ENCODE data around the gene AMOTL2. TPM values are rescaled to one million over a fixed set of nuclear protein-coding genes. Genes with fewer than 3 reads are reported as not detected.

The AMOTL2 gene
- total RNA-seq, 1 donor from 2014 or later: 281 TPM

DNA sequence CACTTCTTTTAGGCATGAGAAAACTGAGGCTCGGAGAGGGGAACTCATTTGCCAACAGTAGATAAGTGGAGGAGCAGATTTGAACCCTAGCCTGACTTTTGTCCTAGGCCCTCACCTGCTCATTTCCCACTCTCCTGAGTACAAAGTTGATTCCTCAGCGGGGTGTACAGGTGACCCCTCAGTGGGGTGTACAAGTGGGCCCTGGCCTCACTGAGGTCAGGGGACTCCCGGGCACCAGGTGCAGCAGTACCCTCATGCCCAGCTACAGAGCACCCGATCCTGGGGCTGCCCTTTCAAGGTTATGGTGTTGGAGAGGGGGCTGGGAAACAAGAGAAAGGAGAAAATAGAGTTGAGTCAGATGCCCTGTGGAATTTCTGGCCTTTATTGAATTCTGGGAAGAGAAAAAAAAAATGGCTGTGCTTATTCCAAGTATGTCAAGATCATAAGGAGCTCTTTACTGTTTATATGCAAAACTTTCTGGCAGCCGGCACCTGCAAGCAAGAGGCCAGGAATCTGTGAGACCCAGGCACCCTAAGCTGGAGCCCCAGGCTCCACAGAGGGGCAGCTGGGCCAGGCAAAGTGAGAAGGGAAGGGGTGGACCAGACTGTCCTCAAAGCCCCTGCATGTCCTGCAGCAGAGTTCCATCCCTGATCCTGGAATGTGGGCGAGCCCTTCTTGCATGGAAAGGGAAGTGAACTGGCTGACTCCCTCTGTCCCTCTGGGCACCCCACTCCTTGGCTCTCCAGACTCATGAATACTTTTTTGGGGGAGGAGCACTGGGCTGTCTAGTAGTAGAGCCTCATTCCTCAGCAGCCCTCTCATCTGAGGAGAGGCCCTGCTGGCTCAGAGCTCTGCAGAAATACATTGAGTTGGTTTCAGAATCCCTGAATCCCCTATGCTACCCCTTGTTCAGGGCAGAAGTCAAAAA, 43.1 kb downstream of the AMOTL2 start:
- H3K9me3 Mint-ChIP-seq: no peaks in the 10 kb centered on the region
- H3K4me1 Mint-ChIP-seq: peaks cover 70% of the 10 kb centered on the region
- peak overlapping the region; percentile 97 for H3K27ac Mint-ChIP-seq
- H3K4me3 Mint-ChIP-seq: no peak overlapping the region
- H3K36me3 Mint-ChIP-seq: no peaks in the 10 kb centered on the region
- TF ChIP-seq, protein P1, sequence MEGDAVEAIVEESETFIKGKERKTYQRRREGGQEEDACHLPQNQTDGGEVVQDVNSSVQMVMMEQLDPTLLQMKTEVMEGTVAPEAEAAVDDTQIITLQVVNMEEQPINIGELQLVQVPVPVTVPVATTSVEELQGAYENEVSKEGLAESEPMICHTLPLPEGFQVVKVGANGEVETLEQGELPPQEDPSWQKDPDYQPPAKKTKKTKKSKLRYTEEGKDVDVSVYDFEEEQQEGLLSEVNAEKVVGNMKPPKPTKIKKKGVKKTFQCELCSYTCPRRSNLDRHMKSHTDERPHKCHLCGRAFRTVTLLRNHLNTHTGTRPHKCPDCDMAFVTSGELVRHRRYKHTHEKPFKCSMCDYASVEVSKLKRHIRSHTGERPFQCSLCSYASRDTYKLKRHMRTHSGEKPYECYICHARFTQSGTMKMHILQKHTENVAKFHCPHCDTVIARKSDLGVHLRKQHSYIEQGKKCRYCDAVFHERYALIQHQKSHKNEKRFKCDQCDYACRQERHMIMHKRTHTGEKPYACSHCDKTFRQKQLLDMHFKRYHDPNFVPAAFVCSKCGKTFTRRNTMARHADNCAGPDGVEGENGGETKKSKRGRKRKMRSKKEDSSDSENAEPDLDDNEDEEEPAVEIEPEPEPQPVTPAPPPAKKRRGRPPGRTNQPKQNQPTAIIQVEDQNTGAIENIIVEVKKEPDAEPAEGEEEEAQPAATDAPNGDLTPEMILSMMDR (IDR thresholded peaks at IDR 0.05; ENCODE audit: unreplicated experiment): no peak
- DNase-seq (ENCODE audit: low spot score in 2 of 2, unreplicated experiment in 2 of 2): peak in 1 of 2 experiments; percentile 33
- no peaks in the 10 kb centered on the region for H3K27me3 Mint-ChIP-seq (ENCODE audit: low read depth)

DNA sequence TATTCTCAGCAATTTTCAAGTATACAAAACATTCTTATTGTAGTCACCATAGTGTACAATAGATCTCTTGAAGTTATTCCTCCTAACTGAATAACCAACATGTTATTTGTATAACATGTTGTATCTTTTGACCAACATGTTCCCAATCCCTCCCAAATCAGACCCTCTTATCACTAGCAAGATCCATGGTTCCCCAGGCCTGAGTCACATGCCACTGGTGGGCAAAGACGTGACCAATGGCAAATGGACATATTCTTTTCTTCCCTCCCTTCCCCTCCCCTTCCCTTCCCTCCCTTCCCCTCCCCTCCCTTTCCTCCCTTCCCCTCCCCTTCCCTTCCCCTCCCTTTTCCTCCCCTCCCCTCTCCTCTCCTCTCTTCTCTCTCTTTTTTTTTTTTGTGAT, 45.4 kb downstream of the AMOTL2 start:
- H3K27me3 Mint-ChIP-seq (ENCODE audit: low read depth): no peaks in the 10 kb centered on the region
- DNase-seq (ENCODE audit: low spot score in 2 of 2, unreplicated experiment in 2 of 2): no peak
- H3K4me3 Mint-ChIP-seq: no peak overlapping the region
- TF ChIP-seq, protein P1 (IDR thresholded peaks at IDR 0.05; ENCODE audit: unreplicated experiment): no peak
- H3K9me3 Mint-ChIP-seq: no peaks in the 10 kb centered on the region
- H3K4me1 Mint-ChIP-seq: peaks cover 68% of the 10 kb centered on the region
- no peaks in the 10 kb centered on the region for H3K36me3 Mint-ChIP-seq
- peak overlapping the region; percentile 52 for H3K27ac Mint-ChIP-seq

DNA sequence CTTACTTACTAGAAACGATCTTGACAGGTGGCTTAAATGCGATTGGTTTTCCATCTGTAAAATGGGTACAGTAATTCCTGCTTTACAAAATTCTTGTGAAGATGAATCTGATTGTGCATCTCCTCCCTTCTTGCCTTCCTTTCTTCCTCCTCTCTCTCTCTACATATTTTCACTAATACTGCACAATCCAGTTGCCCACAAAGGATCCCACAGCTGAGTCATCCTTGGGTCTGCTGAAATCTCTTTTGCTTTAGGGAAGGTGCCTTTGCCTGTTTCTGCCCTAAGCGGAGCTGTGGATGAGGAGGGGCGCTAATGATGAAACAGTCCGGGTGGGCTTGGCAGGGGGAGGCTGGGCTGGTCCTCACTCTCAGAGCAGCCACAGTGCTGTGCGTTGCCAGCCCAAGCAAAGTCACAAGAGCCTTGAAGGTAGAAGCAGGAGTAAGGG, 46.1 kb downstream of the AMOTL2 start:
- Mint-ChIP-seq H3K36me3 (no peaks in the 10 kb centered on the region), H3K27ac (peak overlapping the region; percentile 44), H3K9me3 (no peaks in the 10 kb centered on the region), H3K4me3 (no peak overlapping the region), H3K27me3 (ENCODE audit: low read depth) (no peaks in the 10 kb centered on the region), H3K4me1 (peaks cover 61% of the 10 kb centered on the region)
- TF ChIP-seq, protein P1 (IDR thresholded peaks at IDR 0.05; ENCODE audit: unreplicated experiment): no peak
- no peak for DNase-seq (ENCODE audit: low spot score in 2 of 2, unreplicated experiment in 2 of 2)

DNA sequence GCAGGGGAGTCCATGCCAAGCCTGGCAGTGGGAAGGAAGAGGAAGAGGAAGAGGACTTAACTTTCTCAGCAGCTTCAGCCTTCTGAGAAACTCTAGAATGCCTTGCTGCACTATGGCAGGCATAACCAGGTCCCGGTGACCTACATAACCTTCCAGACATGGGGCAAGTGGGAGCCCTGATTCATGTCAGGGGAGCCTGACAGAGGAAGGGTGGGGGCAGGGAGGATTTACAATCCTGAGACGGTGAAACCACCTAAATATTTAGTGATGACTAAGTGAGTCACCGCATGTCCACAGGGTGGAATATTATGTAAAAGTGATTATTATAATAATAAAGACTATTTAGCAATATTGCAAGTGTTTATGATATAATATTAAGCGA, 46.7 kb downstream of the AMOTL2 start:
- H3K27ac Mint-ChIP-seq: peak overlapping the region; percentile 97
- H3K27me3 Mint-ChIP-seq (ENCODE audit: low read depth): no peaks in the 10 kb centered on the region
- TF ChIP-seq, protein P1 (IDR thresholded peaks at IDR 0.05; ENCODE audit: unreplicated experiment): no peak
- no peak overlapping the region for H3K4me3 Mint-ChIP-seq
- H3K9me3 Mint-ChIP-seq: no peaks in the 10 kb centered on the region
- DNase-seq (ENCODE audit: low spot score in 2 of 2, unreplicated experiment in 2 of 2): no peak
- peaks cover 57% of the 10 kb centered on the region for H3K4me1 Mint-ChIP-seq
- H3K36me3 Mint-ChIP-seq: no peaks in the 10 kb centered on the region

GRCh38 chr3:134326760-134327593, 47.3 kb downstream of the AMOTL2 start:
- no peaks in the 10 kb centered on the region for H3K36me3 Mint-ChIP-seq
- H3K27me3 Mint-ChIP-seq (ENCODE audit: low read depth): no peaks in the 10 kb centered on the region
- H3K4me3 Mint-ChIP-seq: peak overlapping the region; percentile 16
- no peak for DNase-seq (ENCODE audit: low spot score in 2 of 2, unreplicated experiment in 2 of 2)
- peak overlapping the region; percentile 97 for H3K27ac Mint-ChIP-seq
- H3K9me3 Mint-ChIP-seq: no peaks in the 10 kb centered on the region
- H3K4me1 Mint-ChIP-seq: peaks cover 51% of the 10 kb centered on the region
- TF ChIP-seq, protein P1 (IDR thresholded peaks at IDR 0.05; ENCODE audit: unreplicated experiment): no peak
